NCI-H510A (cell line): ENCODE measurements around the gene UBE2G1.

Experiments used
- DNase-seq: peaks from one replicate; lab custom pipeline; 2025; lab: John Stamatoyannopoulos, UW

Gene UBE2G1

GRCh38 chr17:4247361-4247970, 119.0 kb downstream of the UBE2G1 start:
- no peak for DNase-seq

GRCh38 chr17:4246674-4247073, 119.8 kb downstream of the UBE2G1 start:
- DNase-seq = no peak

- no peak for DNase-seq
These were observed 124.9 kb downstream of the UBE2G1 start for GRCh38 chr17:4241535-4241934.

GRCh38 chr17:4236456-4236855, 130.0 kb downstream of the UBE2G1 start:
- DNase-seq = no peak

GRCh38 chr17:4235372-4236279, 130.8 kb downstream of the UBE2G1 start:
- DNase-seq = no peak

- no peak for DNase-seq
These were observed 132.1 kb downstream of the UBE2G1 start for GRCh38 chr17:4234401-4234800.

GRCh38 chr17:4233668-4234258, 132.7 kb downstream of the UBE2G1 start:
- DNase-seq = no peak

- no peak for DNase-seq
These were observed 134.2 kb downstream of the UBE2G1 start for GRCh38 chr17:4232168-4232813.

- DNase-seq = no peak
These were observed 136.6 kb downstream of the UBE2G1 start for GRCh38 chr17:4229627-4230541.

- no peak for DNase-seq
These were observed 144.4 kb downstream of the UBE2G1 start for GRCh38 chr17:4221899-4222659.

- no peak for DNase-seq
These were observed 145.3 kb downstream of the UBE2G1 start for GRCh38 chr17:4221163-4221562.

GRCh38 chr17:4220655-4221054, 145.8 kb downstream of the UBE2G1 start:
- DNase-seq = no peak
